NCI-H526 (cell line): ENCODE data around the gene KCNG2.

Experiments used
- DNase-seq, 2 experiments: peaks; one replicate each; lab custom pipeline; 2025; lab: John Stamatoyannopoulos, UW

Gene KCNG2

DNA sequence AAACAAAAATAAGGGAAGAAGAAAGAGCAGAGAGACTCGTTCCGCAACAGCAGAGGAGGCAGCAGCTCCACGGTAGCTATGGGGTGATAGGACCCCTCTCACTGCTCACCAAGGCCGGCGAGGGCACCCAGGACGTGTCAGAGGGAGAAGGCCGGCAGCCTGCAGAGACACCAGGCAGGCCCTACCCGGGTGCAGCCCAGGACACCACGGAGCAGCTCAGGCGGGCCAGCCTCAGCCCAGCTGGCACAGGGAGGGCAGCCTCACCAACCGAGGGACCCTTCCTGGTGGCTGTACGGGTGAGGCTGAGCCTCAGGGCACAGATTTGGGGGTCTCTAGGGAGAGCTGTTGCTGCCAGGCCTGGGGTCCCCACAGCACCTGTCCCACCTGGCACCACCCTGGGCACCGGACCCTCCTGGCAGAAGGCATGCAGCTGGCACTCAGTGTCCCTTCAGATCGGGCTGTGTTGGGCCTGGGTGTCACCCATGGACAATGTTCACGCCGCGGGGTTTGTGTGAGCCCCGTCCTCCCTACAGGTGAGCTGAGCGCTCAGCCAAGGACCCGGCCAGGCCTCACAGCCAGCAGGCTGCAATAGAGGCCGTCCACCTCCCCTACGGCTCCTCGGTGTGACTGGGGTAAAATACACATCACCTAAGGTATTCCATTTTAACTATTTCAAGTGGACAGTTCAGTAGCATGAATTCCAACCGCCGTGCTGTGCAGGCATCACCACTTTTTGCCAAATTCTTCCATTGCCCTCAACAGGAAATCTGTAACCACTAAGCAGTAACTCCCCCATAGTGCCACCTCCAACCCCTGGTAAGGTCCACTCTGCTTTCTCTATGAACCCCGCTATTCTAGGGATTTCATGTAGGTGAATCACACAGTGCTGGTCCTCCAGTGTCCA, 21.6 kb downstream of the KCNG2 start:
- DNase-seq: no peak

DNA sequence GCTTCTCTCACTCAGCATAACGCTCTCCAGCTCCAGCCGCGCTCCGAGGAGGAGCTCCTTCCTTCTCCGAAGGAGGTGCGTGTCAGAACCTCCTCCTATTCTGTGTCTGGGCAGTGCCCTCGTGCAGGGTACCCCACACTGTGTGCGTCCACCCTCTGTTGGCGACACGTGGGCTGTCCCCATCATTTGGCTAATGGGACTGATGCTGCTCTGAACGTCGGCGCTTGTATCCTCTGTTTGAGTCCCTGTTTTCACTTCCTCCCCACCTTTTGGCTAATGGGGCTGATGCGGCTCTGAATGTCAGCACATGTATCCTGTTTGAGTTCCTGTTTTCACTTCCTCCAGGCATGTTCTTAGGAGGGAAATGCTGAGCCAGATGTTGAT, 22.2 kb downstream of the KCNG2 start:
- DNase-seq: no peak

GRCh38 chr18:79823120-79823519, 25.4 kb downstream of the KCNG2 start:
- DNase-seq: no peak

GRCh38 chr18:79825913-79826312, 28.2 kb downstream of the KCNG2 start:
- no peak for DNase-seq

DNA sequence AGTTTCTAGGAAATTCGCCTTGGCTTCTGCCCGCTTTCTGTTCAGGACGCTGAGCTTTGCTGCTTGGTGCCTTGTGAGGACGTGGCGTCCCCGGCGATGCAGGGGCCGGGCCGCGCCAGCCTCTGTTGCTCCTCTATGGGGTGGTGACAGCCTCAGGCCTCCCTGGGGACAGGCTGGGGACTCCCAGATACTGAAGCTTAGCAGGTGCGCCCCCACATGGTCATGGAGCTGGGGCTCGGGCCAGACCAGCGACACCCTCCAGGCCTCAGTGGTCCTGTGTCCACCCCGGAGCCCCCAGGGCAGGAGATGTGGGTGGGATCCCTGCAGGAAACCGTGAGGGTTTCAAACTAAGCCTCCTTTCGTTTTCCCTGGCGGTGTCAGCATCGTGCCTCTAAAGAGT, 29.2 kb downstream of the KCNG2 start:
- no peak for DNase-seq

DNA sequence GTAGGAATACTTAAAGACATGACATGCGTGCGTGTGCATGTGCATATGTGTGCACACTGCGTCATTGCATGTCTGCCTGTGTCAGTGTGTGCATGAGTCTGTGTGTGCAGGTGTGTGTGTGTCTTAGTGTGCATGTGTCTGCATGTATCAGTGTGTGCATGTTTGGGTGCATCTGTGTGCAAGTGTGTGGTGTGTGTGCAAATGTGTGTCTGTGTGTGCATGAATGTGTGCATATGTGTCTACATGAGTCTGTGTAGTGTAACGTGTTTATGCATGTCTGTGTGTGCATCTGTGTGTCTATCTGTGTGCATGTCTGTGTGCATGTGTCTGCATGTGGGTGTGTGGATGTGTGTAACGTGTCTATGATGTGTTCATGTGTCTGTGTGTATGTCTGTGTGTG, 30.5 kb downstream of the KCNG2 start:
- no peak for DNase-seq

- DNase-seq: no peak
Observed at GRCh38 chr18:79829136-79829854, 31.6 kb downstream of the KCNG2 start.

- no peak for DNase-seq
Observed at GRCh38 chr18:79832169-79832568, 34.4 kb downstream of the KCNG2 start.

DNA sequence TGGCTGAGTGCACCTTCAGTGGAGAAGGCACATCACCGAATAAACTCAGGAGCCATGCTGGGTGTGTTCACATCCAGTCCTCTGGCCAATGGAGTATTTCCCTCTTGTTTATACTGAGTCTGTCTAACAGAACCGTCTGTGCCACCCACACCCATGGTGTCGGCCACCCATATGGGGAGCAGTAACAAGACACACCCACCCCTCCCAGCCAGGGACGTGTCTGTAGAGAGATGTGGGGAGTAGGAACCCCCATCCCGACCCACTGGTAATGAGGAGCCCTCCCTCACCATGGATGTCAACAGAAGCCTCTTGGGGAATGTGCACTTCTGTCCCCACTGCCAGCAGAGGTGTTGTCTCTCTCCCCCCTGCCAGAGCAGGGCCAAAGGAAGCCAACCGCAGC, 37.1 kb downstream of the KCNG2 start:
- no peak for DNase-seq

DNA sequence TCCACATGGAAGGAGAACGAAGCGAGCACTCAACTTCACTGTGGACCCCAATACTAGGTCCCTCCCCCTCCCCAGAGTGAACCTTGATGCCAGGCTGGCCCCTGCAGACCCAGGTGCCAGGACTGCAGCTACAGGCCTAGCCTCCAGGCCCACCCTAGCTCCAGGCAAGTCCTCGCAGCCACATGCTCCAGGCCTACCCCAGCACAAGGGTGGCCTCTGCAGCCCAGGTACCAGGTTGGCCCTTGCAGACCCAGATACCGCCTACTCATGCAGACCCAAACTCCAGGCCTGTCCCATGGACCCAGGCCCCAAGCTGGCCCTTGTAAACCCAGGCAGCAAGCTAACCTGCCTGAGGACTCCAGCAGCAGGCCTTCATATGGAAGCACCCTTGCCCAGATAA, 44.2 kb downstream of the KCNG2 start:
- no peak for DNase-seq

GRCh38 chr18:79844999-79845563, 47.3 kb downstream of the KCNG2 start:
- no peak for DNase-seq

DNA sequence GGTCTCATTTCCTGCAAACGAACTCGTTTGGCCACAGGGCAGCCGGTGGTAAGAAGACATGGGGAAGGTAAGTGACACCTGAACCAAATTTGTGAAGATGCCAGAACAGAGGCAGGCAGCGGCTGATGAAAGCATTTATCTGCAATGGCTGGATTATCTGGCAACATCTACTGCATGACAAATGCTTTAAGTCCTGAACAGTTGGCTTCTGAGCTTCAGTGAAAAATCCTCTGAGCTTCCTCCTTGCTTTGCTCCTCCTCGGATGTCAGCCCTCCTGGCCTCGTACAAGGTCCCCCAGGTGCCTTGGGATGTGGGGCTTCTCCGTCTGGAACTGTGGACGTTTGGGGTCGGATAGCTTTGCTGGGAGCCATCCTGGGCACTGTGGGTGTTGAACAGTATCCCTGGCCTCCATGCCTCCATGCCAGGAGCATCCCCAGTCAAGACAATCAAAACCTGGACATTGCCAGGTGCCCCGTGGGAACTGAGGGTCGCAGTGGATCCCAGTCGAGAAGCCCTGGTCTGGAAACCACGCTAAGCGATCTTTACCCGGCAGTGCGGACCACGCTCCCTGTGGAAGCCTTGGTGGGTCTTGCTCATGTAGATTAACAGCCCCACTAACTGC, 49.3 kb downstream of the KCNG2 start:
- DNase-seq: no peak

DNA sequence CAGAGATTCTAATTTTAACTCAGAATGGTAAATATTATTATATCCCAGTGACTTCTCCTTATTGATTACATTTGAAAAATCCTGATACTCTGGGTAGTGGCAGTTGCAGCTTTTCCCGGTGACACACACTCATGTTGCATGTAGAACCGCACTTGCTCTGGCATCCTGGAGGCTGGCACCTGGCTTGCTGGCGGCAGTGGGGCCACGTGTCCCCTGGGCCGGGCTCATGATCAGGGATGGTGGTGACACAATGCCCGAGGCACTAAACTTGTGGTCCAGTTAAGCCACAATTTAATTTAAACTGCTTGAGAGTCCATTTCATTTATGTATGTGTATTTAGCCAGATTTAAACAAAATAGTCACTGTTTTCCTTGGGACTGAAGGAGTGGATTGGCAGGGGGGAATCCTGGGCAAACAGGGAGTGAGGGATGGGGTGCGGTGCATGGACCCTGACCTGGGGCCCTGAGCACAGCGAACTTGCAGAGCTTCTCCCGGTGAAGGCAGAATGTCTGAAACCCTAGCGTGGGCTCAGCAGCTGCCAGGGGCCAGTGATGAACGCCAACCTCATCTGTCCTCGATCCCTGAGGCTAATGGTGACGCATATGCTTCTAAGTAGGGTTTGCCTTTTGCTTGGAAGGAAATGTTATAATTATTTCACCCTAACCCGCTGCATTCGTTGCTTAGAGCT, 50.0 kb downstream of the KCNG2 start:
- no peak for DNase-seq

- no peak for DNase-seq
Observed at GRCh38 chr18:79848294-79848578, 50.5 kb downstream of the KCNG2 start.

DNA sequence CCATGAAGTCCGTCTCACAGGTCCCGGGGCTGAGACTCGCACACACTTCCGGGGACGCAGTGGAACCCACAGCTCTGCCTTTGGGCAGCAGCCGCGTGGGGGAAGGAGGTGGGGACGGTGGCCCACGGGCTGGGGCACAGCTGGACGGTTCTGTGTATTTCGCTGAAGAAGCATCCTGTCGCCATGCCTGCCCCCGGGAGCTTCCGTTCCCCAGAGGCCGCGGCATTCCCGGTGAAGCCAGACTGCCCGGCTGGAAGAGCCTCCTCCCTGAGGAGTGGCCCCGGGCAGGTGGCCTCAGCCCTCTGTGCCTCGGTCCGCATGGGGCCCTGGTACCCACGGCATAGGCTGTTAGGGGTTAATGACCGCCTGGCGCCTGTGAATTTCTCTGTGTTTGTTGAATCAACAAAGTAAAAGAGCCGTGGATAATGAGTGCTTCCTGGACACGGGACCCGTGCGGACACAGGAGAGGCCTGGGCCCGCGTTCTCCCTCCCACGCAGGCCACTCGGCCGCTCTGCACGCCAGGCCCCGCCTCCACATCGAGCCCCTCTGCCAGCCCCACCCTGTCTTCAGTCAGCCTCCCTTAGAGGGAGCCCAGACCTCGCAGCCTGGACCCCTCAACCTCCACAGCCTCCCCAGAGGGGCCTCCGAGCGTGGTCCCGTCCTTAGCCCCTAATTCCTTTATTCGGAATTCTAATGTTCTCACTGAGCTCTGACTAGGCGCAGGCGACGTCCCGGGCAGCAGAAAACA, 51.0 kb downstream of the KCNG2 start:
- no peak for DNase-seq

DNA sequence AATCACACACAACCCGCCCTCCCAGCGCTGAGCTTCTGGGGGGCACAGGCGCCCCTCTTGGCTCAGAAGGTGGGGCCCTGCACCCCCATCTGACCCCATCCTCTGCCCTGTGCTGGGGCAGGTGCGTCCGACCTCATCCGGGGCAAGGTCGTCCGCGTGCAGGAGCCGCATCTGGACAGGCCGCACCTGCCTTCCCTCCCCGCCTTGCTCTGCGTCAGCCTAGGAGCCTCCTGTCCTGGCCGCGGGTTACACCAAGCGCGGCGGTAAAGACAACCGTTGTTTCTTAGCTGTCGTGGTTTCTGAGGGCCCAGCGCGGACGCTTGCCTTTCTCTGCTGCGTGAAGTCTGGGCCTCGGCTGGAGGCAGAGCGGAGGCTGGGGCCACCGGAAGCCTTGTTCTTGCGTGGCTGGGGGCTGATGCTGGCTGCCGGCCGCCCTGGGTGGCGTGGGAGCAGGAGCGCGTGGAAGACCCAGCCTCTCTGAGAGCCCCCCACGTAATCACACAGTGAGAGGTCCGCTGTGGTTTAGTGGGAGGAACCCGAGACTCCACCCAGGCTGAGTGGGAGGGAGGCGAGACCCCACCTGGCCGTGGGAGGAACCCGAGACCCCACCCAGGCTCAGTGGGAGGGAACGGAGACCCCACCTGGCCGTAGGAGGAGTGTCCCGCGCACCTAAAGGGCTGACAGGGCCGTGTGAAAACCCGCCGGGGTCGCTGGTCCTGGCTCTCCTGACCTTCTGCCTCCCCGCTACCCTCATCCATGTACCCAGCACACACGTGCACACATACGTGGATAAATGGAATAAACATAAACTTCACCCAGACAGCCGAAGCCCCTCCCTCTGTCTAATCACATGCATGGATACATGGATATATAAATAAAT, 51.8 kb downstream of the KCNG2 start:
- peak in 1 of 2 experiments; percentile 17 for DNase-seq

DNA sequence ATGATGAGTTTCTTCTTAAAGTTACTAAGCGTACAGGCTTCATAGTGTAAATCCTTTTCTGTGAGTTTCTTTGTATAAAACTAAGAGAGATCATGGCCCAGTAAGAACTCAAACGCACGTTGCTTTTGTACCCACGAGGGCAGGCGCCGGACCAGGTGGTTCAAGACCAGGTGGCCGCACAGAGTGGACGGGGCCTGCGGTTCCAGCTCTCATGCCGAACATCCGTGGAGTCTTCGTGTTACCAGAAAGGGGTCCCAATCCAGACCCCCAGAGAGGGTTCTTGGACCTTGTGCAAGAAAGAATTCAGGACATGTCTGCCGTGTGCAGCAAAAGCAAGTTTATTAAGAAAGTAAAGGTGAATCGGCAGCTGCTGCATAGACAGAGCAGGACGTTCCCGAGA, 53.0 kb downstream of the KCNG2 start:
- DNase-seq: no peak

DNA sequence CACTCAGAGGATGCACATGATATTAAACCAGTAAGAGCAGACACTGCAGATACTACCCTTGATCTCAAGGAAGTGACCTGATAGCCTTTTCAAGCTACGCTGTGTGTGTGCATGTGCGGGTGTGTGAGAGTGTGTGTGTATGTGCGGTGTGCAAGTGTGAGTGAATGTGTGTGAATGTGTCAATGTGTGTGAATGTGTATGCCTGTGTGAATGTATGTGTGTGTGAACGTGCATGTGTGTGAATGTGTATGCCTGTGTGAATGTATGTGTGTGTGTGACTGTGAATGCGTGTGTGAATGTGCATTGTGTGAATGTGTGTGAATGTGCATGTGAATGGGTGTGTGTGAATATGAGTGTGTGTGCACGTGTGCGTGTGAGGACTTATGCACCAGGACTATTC, 53.8 kb downstream of the KCNG2 start:
- DNase-seq: no peak

DNA sequence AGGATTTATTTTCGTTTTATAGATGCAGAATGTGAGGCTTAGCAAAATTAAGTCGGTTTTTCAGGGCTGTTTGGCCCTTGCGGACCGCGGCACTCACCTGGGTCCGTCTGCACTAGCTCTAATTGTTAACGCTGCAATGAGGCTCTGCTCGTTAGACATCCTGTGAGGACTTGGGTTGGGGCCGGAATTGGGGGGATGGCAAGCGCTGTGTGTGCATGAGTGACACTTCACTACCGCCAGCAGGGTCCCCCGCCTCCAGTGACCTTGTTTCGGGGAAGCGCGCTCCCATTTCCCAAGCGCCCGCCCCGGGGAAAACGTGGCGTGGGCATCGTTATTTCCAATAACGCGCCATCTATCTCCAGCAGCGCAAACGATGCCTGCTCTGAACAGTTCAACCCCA, 54.2 kb downstream of the KCNG2 start:
- DNase-seq: no peak

GRCh38 chr18:79852561-79853302, 55.0 kb downstream of the KCNG2 start:
- DNase-seq: no peak
